Body of pancreas (tissue), 4 donors: Measurements from ENCODE around the gene ACTN4.

Experiments
- CTCF ChIP-seq, 7 experiments: fragments of 450-650 bp in 4 of 7; fragments of 200-600 bp in 3 of 7; sonication (generic) in 3 of 7; IDR thresholded peaks; one replicate each; pipeline ENCODE4 v1.5.1; 2016 to 2019; ENCODE audit warnings: antibody characterized with exemption in 7 of 7
- POLR2A ChIP-seq, 3 donors: fragments of 450-650 bp; IDR thresholded peaks; one replicate each; pipeline ENCODE4 v1.6.1; 2016; ENCODE audit warnings: antibody characterized with exemption in 3 of 3, mild to moderate bottlenecking in 2 of 3

GRCh38 chr19:38696729-38697055 is 49.2 kb downstream of the ACTN4 start:
- TF ChIP-seq CTCF (IDR thresholded peaks at IDR 0.05) = no peak
- TF ChIP-seq POLR2A (IDR thresholded peaks at IDR 0.05) = no peak
